ENCODE results near the gene CACNG4. TPM values are rescaled to one million over a fixed set of nuclear protein-coding genes. Genes with fewer than 3 reads are reported as not detected.

CACNG4 gene
- total and polyA plus RNA-seq, 8 donors: 0.09 to 4.2 (median 0.32) TPM

DNA sequence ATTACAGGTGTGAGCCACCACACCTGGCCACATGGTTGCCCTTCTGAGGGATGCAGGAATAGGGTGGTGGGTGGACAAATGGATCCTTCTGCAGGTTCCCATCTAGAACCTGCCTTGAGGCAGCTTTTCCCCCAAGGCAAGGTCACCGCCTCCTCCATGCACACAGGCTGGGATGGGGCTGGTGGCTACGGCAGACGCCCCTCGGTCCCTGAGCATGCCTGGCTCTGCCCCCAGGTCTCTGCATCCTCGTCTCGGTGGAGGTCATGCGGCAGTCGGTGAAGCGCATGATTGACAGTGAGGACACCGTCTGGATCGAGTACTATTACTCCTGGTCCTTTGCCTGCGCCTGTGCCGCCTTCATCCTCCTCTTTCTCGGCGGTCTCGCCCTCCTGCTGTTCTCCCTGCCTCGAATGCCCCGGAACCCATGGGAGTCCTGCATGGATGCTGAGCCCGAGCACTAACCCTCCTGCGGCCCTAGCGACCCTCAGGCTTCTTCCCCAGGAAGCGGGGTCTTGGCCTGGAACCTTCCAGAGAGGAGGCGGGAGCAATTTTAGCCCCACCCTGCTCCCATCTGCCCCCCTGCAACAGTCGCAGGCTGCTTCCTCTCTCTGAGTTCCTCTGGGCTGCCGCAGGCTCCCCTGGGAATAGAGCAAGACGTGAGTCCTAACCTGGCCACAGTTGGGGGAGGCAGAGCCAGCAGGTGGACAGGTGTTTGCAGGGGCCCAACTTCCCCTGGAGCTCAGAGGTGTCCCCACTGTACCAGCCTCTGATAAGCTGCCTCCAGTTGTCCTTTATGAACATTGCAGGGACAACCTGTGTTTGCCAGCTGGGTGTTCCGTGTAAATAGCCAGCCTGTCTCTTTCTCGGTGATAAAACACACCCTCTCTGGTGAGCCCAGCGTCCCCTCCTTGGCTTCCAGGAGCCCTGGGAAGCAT is 91.6 kb downstream of the CACNG4 start:
- 87 to 88% methylated on average over 28 to 29 of the region's 29 CpGs for WGBS, 2 donors
- ATAC-seq: peak in 2 of 4 donors; percentile 55 to 65

DNA sequence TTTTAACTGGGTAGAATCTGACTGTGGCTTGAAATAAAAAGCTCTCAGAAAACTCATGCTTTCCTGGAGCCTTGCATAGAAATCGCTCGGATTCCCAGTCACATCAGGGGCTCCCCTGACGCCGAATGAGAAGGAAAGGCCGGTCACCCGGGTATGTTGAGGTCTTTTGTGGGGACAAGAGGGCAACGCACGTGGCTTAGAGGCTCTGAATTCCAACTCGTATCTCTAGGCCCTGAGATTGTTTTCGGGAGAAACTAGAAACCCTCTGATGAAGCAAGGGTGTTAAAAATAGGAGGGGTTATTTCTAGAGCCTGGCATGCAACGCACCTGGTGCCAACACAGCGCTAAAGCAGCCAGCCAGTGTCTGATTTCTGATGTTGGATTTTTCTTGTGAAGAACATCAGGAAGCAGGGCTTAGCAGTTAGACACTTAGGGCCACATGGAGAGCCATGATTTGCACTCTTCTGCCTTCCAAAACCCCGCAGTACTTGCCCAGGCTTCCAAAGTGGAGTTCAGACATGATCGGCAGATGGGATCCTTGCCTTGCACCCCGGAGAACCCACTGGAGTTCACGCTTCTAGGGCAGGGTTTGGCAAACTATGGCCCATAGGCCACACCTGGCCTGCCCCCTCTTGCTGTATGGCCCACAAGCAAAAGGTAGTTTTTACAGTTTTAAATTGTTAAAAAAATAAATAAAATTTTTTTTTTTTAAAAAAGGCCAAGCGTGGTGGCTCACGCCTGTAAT is 92.4 kb downstream of the CACNG4 start:
- Histone ChIP-seq H3K36me3 (no peaks in the 10 kb centered on the region), H3K27ac (no peak overlapping the region), H3K9me3 (no peaks in the 10 kb centered on the region), H3K27me3 (no peaks in the 10 kb centered on the region), H3K4me1 (no peaks in the 10 kb centered on the region), H3K4me3 (no peak overlapping the region)
- TF ChIP-seq, protein P1, sequence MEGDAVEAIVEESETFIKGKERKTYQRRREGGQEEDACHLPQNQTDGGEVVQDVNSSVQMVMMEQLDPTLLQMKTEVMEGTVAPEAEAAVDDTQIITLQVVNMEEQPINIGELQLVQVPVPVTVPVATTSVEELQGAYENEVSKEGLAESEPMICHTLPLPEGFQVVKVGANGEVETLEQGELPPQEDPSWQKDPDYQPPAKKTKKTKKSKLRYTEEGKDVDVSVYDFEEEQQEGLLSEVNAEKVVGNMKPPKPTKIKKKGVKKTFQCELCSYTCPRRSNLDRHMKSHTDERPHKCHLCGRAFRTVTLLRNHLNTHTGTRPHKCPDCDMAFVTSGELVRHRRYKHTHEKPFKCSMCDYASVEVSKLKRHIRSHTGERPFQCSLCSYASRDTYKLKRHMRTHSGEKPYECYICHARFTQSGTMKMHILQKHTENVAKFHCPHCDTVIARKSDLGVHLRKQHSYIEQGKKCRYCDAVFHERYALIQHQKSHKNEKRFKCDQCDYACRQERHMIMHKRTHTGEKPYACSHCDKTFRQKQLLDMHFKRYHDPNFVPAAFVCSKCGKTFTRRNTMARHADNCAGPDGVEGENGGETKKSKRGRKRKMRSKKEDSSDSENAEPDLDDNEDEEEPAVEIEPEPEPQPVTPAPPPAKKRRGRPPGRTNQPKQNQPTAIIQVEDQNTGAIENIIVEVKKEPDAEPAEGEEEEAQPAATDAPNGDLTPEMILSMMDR (IDR thresholded peaks at IDR 0.05): no peak
- WGBS, 2 donors: 88 to 89% methylated on average over 18 of the region's 18 CpGs
- FAIRE-seq: no peak
- intact Hi-C loops (cut with DNase I): no loop called here
- peak in 1 of 4 donors; percentile 27 for ATAC-seq
- no peak for DNase-seq

More for the DNA sequence above, 91.6 kb downstream of the CACNG4 start:
- TF ChIP-seq, protein P1 (IDR thresholded peaks at IDR 0.05): no peak
- Histone ChIP-seq H3K27ac (no peak overlapping the region), H3K36me3 (no peaks in the 10 kb centered on the region), H3K9me3 (no peaks in the 10 kb centered on the region), H3K27me3 (no peaks in the 10 kb centered on the region), H3K4me1 (no peaks in the 10 kb centered on the region), H3K4me3 (no peak overlapping the region)
- DNase-seq (no peak), FAIRE-seq (no peak)
- intact Hi-C loops (cut with DNase I): no loop called here

DNA sequence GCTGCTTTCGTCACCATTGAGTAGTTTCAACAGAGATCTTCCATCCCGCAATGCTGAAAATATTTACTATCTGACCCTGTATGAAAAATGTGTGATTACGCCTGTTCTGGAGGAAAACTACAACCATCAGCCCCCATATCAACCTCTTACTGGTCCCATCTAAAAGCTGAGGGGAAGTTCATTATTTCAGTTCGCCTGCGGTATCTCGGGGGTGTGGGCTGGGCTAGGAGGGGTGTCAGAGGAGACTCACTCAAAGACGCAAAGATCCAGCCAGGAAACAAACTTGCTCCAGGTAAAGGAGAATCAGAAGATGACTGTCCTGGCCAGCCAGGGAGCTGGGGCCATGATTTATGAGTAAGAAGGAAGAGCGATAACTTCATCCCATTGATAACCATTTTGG is 93.5 kb downstream of the CACNG4 start:
- TF ChIP-seq, protein P1 (IDR thresholded peaks at IDR 0.05): no peak
- Histone ChIP-seq H3K27me3 (no peaks in the 10 kb centered on the region), H3K9me3 (no peaks in the 10 kb centered on the region), H3K27ac (no peak overlapping the region), H3K36me3 (no peaks in the 10 kb centered on the region), H3K4me1 (no peaks in the 10 kb centered on the region), H3K4me3 (no peak overlapping the region)
- 97 to 98% methylated on average over 8 of the region's 8 CpGs for WGBS, 2 donors
- ATAC-seq (no peak), FAIRE-seq (no peak), DNase-seq (no peak)
- intact Hi-C loops (cut with DNase I): no loop called here

DNA sequence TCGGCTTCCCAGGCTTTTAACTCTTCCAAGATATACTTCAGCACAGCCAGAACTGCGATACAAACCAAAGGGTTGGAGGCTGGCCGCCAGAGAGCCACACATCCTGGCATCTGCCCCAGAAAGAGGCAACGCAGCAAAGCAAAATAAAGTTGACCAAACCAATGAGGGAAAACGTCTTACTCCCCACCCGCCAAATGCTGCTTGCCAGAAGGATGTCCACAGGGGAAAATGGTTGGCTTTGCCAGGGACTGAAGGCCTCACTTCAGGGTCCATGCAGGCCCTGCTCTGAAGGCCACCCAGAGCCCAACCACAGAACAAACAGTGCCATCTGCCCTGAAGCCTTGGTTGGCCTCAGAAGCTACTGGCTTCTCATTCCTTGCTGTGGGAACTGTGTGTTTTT is 94.9 kb downstream of the CACNG4 start:
- Histone ChIP-seq H3K27me3 (no peaks in the 10 kb centered on the region), H3K27ac (no peak overlapping the region), H3K36me3 (no peaks in the 10 kb centered on the region), H3K9me3 (no peaks in the 10 kb centered on the region), H3K4me1 (no peaks in the 10 kb centered on the region), H3K4me3 (no peak overlapping the region)
- peak in 1 of 6 donors; percentile 8 for DNase-seq
- intact Hi-C loops (cut with DNase I): no loop called here
- TF ChIP-seq, protein P1 (IDR thresholded peaks at IDR 0.05): no peak
- 75 to 76% methylated on average over 6 of the region's 6 CpGs for WGBS, 2 donors
- ATAC-seq: peak in 1 of 4 donors; percentile 9
- FAIRE-seq: no peak

Measured in pancreas (tissue), 10 donors.